ENCODE measurements around the gene THRB. TPM values are rescaled to one million over a fixed set of nuclear protein-coding genes. Genes with fewer than 3 reads are reported as not detected.

Gene THRB
- total and polyA plus RNA-seq, 9 of the 15 experiments (the other 6 are each of a cell fraction or from before 2014, with no cell fraction given): 1.7 to 14.9 (median 6.9) TPM

DNA sequence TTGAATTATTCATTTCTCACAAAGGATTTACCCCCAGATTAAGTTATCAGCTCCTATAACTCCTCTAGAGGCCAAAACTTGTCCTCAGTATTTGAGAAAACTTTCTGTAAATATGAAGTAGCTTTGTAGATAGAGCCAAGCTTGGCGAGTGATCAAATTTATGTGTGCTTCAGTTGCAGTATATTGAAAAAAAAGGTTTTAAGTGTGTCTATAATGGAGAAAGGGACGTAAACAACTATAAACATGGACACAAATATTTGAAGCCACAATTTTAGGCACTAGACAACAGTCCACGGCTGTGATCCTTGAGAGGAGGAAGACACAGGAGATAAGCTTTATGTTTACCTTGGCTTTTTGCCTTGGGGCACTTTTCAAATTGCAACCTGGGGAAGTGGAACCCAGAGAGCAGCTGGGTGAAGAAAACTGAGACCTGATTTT lies 118.7 kb downstream of the THRB start (continued):
- TF ChIP-seq ZNF592 (IDR thresholded peaks at IDR 0.05): peak; percentile 65
- TF ChIP-seq CBX3 (IDR thresholded peaks at IDR 0.05; ENCODE audit: borderline replicate concordance in 1 of 2, low read length in 2 of 2): no peak
- no peak for TF ChIP-seq ELF1 (tag; IDR thresholded peaks at IDR 0.05)
- no peak for TF ChIP-seq PATZ1 (CRISPR knock-in tag; IDR thresholded peaks at IDR 0.05; ENCODE audit: borderline replicate concordance)
- TF ChIP-seq CHD2 (IDR thresholded peaks at IDR 0.05; ENCODE audit: low read depth, low read length): no peak
- TF ChIP-seq NKRF (IDR thresholded peaks at IDR 0.05; ENCODE audit: borderline replicate concordance): no peak
- TF ChIP-seq ARNT (IDR thresholded peaks at IDR 0.05): no peak
- no peak for TF ChIP-seq POLR2H (tag; IDR thresholded peaks at IDR 0.05; ENCODE audit: low read depth)
- no peak for TF ChIP-seq GTF2A2 (tag; IDR thresholded peaks at IDR 0.05)
- no peak for TF ChIP-seq JUND (IDR thresholded peaks at IDR 0.05; ENCODE audit: borderline replicate concordance, low read depth, low read length)
- peak; percentile 37; the same call in 1 of the 3 replicates for TF ChIP-seq JUND (tag; IDR thresholded peaks at IDR 0.05; ENCODE audit: borderline replicate concordance, low read depth, low read length)
- TF ChIP-seq CREB3L1 (IDR thresholded peaks at IDR 0.05; ENCODE audit: borderline replicate concordance, low read depth): no peak
- TF ChIP-seq ZNF785 (CRISPR knock-in tag; IDR thresholded peaks at IDR 0.05): no peak
- no peak for TF ChIP-seq ZNF778 (CRISPR knock-in tag; IDR thresholded peaks at IDR 0.05)
- TF ChIP-seq ADNP (tag; IDR thresholded peaks at IDR 0.05): no peak
- no peak for TF ChIP-seq RFX5 (IDR thresholded peaks at IDR 0.05; ENCODE audit: low read depth, low read length)
- TF ChIP-seq, protein P1, sequence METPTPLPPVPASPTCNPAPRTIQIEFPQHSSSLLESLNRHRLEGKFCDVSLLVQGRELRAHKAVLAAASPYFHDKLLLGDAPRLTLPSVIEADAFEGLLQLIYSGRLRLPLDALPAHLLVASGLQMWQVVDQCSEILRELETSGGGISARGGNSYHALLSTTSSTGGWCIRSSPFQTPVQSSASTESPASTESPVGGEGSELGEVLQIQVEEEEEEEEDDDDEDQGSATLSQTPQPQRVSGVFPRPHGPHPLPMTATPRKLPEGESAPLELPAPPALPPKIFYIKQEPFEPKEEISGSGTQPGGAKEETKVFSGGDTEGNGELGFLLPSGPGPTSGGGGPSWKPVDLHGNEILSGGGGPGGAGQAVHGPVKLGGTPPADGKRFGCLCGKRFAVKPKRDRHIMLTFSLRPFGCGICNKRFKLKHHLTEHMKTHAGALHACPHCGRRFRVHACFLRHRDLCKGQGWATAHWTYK (CRISPR knock-in tag; IDR thresholded peaks at IDR 0.05): no peak
- TF ChIP-seq DPF2 (IDR thresholded peaks at IDR 0.05): peak; percentile 82

Measured in K562 (cell line).